Glutamatergic neuron (in vitro differentiated cells): ENCODE results near the gene MINDY2. TPM values are rescaled to one million over a fixed set of nuclear protein-coding genes. Genes with fewer than 3 reads are reported as not detected.

Experiments used
- DNase-seq: peaks from one replicate; pipeline ENCODE4 v3.0.0; 2022
- H3K27ac Mint-ChIP-seq: one replicate; pipeline ENCODE4 v1.8.0; 2020; ENCODE audit warnings: mild to moderate bottlenecking, mixed read lengths, inconsistent platforms; ENCODE audit not compliant: unreplicated experiment
- H3K27me3 Mint-ChIP-seq: one replicate; pipeline ENCODE4 v1.8.0; 2020; ENCODE audit warnings: mild to moderate bottlenecking, moderate library complexity, mixed read lengths, inconsistent platforms; ENCODE audit not compliant: unreplicated experiment
- H3K36me3 Mint-ChIP-seq: one replicate; pipeline ENCODE4 v1.8.0; 2020; ENCODE audit warnings: mild to moderate bottlenecking, mixed read lengths, inconsistent platforms; ENCODE audit not compliant: unreplicated experiment
- H3K4me1 Mint-ChIP-seq: one replicate; pipeline ENCODE4 v1.8.0; 2020; ENCODE audit warnings: mild to moderate bottlenecking, low read depth, mixed read lengths, inconsistent platforms; ENCODE audit not compliant: unreplicated experiment
- H3K4me3 Mint-ChIP-seq: one replicate; pipeline ENCODE4 v1.8.0; 2020; ENCODE audit warnings: mild to moderate bottlenecking, mixed read lengths, inconsistent platforms; ENCODE audit not compliant: unreplicated experiment
- H3K9me3 Mint-ChIP-seq: one replicate; pipeline ENCODE4 v1.8.0; 2020; ENCODE audit warnings: mild to moderate bottlenecking, moderate library complexity, mixed read lengths, inconsistent platforms; ENCODE audit not compliant: unreplicated experiment
- total RNA-seq: library from RNA; stranded (reverse); fragmentation: NEBNext Ultra II Directional; extraction: Animal tissue kit (Norgen Biotek cat#: 25700); gene quantifications from one replicate; pipeline ENCODE4 v1.2.1, GENCODE V29; 2021; ENCODE audit not compliant: unreplicated experiment
- TF ChIP-seq, protein P1 (sequence below): fragments of 200-600 bp; sonication (generic); IDR thresholded peaks from one replicate; pipeline ENCODE4 v1.5.0; 2021; ENCODE audit not compliant: partially characterized antibody, unreplicated experiment

MINDY2 gene
- total RNA-seq, 1 donor from 2014 or later: 34.3 TPM

DNA sequence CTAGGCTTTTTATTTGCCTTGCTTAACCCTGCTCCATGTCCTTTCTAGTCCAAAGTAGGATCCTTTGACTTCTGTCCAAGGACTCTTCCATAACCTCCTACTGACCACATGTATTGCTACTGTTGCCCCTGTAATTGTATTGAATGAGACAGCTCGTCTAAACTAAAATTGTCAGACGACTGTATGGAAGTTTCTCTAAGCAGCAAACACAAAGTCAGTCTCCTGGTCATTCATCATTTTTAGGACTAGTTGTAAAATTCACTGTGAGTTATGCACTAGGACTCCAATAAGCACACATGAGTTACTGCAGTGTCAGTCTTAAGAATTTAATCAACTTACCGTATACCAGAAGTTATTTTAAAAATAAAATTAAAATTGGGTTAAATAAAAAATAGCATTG lies 129.5 kb downstream of the MINDY2 start:
- H3K9me3 Mint-ChIP-seq: peaks cover 1% of the 10 kb centered on the region
- TF ChIP-seq, protein P1, sequence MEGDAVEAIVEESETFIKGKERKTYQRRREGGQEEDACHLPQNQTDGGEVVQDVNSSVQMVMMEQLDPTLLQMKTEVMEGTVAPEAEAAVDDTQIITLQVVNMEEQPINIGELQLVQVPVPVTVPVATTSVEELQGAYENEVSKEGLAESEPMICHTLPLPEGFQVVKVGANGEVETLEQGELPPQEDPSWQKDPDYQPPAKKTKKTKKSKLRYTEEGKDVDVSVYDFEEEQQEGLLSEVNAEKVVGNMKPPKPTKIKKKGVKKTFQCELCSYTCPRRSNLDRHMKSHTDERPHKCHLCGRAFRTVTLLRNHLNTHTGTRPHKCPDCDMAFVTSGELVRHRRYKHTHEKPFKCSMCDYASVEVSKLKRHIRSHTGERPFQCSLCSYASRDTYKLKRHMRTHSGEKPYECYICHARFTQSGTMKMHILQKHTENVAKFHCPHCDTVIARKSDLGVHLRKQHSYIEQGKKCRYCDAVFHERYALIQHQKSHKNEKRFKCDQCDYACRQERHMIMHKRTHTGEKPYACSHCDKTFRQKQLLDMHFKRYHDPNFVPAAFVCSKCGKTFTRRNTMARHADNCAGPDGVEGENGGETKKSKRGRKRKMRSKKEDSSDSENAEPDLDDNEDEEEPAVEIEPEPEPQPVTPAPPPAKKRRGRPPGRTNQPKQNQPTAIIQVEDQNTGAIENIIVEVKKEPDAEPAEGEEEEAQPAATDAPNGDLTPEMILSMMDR: no peak
- no peak overlapping the region for H3K4me3 Mint-ChIP-seq
- no peak overlapping the region for H3K27ac Mint-ChIP-seq
- H3K4me1 Mint-ChIP-seq: no peaks in the 10 kb centered on the region
- no peak for DNase-seq
- no peaks in the 10 kb centered on the region for H3K27me3 Mint-ChIP-seq
- H3K36me3 Mint-ChIP-seq: no peaks in the 10 kb centered on the region

DNA sequence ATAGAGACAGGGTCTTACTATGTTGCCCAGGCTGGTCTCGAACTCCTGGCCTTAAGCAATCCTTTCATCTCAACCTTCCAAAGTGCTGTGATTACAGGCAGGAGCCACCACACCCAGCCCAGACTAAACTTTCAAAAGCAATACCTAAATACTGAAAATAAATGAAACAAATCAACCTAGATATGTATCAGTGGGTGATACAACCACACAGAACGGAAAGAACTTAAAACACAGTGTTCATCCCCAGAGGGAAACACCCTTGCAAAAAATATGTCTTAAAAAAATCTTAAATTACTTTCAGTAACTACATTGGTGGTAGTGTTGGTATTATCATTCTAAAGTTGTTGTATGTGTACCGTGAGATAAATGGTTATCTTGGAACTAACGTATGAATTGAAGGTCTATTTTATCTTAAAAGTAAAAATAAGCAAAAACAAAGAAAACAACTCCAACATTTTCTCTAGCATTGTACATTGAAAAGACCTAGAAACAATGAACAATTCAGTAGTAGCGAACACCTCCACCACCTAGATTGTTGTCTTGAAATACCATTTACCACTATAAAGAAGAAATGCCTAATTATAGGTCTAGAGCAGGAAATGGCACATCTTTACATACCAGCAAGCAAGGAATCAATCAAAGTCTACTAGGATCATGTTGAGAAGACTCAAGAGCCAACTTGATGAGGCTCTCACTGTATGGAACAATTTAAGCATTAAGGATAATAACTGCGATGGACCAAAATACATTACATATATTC lies 137.6 kb downstream of the MINDY2 start:
- Mint-ChIP-seq H3K36me3 (no peaks in the 10 kb centered on the region), H3K4me3 (no peak overlapping the region), H3K4me1 (no peaks in the 10 kb centered on the region)

DNA sequence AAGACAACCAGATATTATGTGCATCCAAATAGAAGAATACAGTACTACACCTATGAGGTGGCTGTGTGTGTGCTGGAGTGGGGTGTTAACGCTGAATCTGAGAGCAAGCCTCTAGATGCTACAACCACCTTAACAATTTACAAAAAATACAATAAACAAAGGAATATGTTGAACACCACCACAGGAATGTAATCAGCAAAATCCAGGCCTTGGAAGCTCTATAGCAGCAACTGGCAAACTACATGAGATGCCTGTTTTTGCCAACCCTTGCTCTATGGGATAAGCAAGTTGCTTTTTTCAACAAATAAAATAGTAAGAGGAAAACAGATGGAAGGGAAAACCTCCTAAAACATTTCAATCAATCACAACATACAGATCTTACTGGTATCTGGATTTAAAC lies 138.5 kb downstream of the MINDY2 start:
- Mint-ChIP-seq H3K27me3 (no peaks in the 10 kb centered on the region), H3K36me3 (no peaks in the 10 kb centered on the region), H3K4me1 (no peaks in the 10 kb centered on the region), H3K9me3 (no peaks in the 10 kb centered on the region), H3K27ac (no peak overlapping the region), H3K4me3 (no peak overlapping the region)
- DNase-seq: no peak
- TF ChIP-seq, protein P1: no peak

More for the DNA sequence above, 137.6 kb downstream of the MINDY2 start:
- no peak for DNase-seq
- Mint-ChIP-seq H3K27ac (no peak overlapping the region), H3K9me3 (no peaks in the 10 kb centered on the region), H3K27me3 (no peaks in the 10 kb centered on the region)
- TF ChIP-seq, protein P1: no peak

DNA sequence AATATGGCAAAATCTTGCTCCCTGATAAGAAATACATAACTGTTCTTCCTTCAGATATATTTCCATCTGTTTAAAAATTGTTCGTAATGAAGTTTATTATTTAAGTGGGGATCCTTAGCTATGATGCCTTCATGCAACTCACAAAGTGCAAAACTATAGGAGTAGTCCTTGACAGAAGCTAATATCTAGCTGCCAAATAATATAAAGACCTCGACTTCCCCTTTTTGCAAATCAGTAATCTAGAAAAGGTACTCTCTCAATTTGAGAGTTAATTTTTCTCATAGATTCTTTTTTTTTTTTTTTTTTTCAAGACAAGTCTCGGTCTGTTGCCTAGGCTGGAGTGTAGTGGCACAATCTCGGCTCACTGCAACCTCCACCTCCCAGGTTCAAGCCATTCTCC lies 139.4 kb downstream of the MINDY2 start:
- H3K27ac Mint-ChIP-seq: no peak overlapping the region
- no peak overlapping the region for H3K4me3 Mint-ChIP-seq
- H3K4me1 Mint-ChIP-seq: no peaks in the 10 kb centered on the region
- no peaks in the 10 kb centered on the region for H3K27me3 Mint-ChIP-seq
- no peaks in the 10 kb centered on the region for H3K9me3 Mint-ChIP-seq
- no peak for DNase-seq
- no peaks in the 10 kb centered on the region for H3K36me3 Mint-ChIP-seq
- TF ChIP-seq, protein P1: no peak

Other genes starting within 250 kb of the MINDY2 start
- 140 TPM for gene ADAM10, start 21.6 kb upstream of the MINDY2 start, total RNA-seq
- 76.7 TPM for gene SLTM, start 162.4 kb downstream of the MINDY2 start, total RNA-seq
- 57.4 TPM for gene RNF111, start 216.4 kb downstream of the MINDY2 start, total RNA-seq